Measurements from ENCODE around the gene SP110. TPM values are rescaled to one million over a fixed set of nuclear protein-coding genes. Genes with fewer than 3 reads are reported as not detected.

Gene SP110
- total and polyA plus RNA-seq, 8 donors = 4.3 to 13.7 (median 7.8) TPM

- FAIRE-seq (no peak), ATAC-seq (no peak), DNase-seq (no peak)
- Histone ChIP-seq H3K4me1 (no peaks in the 10 kb centered on the region), H3K27ac (no peak overlapping the region), H3K9me3 (no peaks in the 10 kb centered on the region), H3K4me3 (no peak overlapping the region), H3K27me3 (no peaks in the 10 kb centered on the region), H3K36me3 (no peaks in the 10 kb centered on the region)
- intact Hi-C loops (cut with DNase I) = no loop called here
- 73 to 79% methylated on average over 4 of the region's 4 CpGs for WGBS, 2 donors
- no peak for TF ChIP-seq CTCF (IDR thresholded peaks at IDR 0.05)
These were observed 34.5 kb upstream of the SP110 start for GRCh38 chr2:230254152-230254881.

- intact Hi-C loops (cut with DNase I) = no loop called here
- no peak for ATAC-seq
- H3K9me3 ChIP-seq = no peaks in the 10 kb centered on the region
- DNase-seq = no peak
- 81 to 86% methylated on average over 2 of the region's 2 CpGs for WGBS, 2 donors
- H3K4me1 ChIP-seq = no peaks in the 10 kb centered on the region
- no peak for FAIRE-seq
- H3K27me3 ChIP-seq = no peaks in the 10 kb centered on the region
- TF ChIP-seq CTCF (IDR thresholded peaks at IDR 0.05) = no peak
- H3K36me3 ChIP-seq = no peaks in the 10 kb centered on the region
- no peak overlapping the region for H3K27ac ChIP-seq
- H3K4me3 ChIP-seq = no peak overlapping the region
These were observed 30.4 kb upstream of the SP110 start for GRCh38 chr2:230250231-230250630.

- 51 to 54% methylated on average over 3 of the region's 3 CpGs for WGBS, 2 donors
- no peak for FAIRE-seq
- no peak overlapping the region for H3K4me3 ChIP-seq
- H3K36me3 ChIP-seq = no peaks in the 10 kb centered on the region
- H3K9me3 ChIP-seq = no peaks in the 10 kb centered on the region
- H3K27ac ChIP-seq = no peak overlapping the region
- intact Hi-C loops (cut with DNase I) = no loop called here
- DNase-seq = no peak
- no peak for TF ChIP-seq CTCF (IDR thresholded peaks at IDR 0.05)
- peaks cover 0 to 4% (median 0%) of the 10 kb centered on the region in 4 donors for H3K27me3 ChIP-seq
- ATAC-seq = no peak
- H3K4me1 ChIP-seq = no peaks in the 10 kb centered on the region
These were observed 26.4 kb upstream of the SP110 start for GRCh38 chr2:230246206-230246605.

- TF ChIP-seq CTCF (IDR thresholded peaks at IDR 0.05) = no peak
- WGBS, 2 donors = 78 to 87% methylated on average over 2 of the region's 2 CpGs
These were observed 24.4 kb upstream of the SP110 start for GRCh38 chr2:230244211-230244610.

GRCh38 chr2:230234845-230235244 is 15.1 kb upstream of the SP110 start:
- no peak overlapping the region for H3K27ac ChIP-seq
- H3K4me1 ChIP-seq = no peaks in the 10 kb centered on the region
- no peak for FAIRE-seq
- ATAC-seq = no peak
- H3K9me3 ChIP-seq = no peaks in the 10 kb centered on the region
- WGBS, 2 donors = 68 to 83% methylated on average over 3 of the region's 3 CpGs
- peaks cover 0 to 4% (median 0%) of the 10 kb centered on the region in 4 donors for H3K27me3 ChIP-seq
- H3K36me3 ChIP-seq = no peaks in the 10 kb centered on the region
- intact Hi-C loops (cut with DNase I) = no loop called here
- no peak for TF ChIP-seq CTCF (IDR thresholded peaks at IDR 0.05)
- no peak for DNase-seq
- H3K4me3 ChIP-seq = no peak overlapping the region

More at GRCh38 chr2:230244211-230244610, 24.4 kb upstream of the SP110 start:
- H3K4me1 ChIP-seq = no peaks in the 10 kb centered on the region
- no peak for FAIRE-seq
- H3K27ac ChIP-seq = no peak overlapping the region
- no peak overlapping the region for H3K4me3 ChIP-seq
- intact Hi-C loops (cut with DNase I) = no loop called here
- no peak for ATAC-seq
- H3K27me3 ChIP-seq = peaks cover 0 to 4% (median 0%) of the 10 kb centered on the region in 4 donors
- no peak for DNase-seq
- H3K9me3 ChIP-seq = no peaks in the 10 kb centered on the region
- no peaks in the 10 kb centered on the region for H3K36me3 ChIP-seq

All from pancreas (tissue), 10 donors.